Endothelial cell of umbilical vein (primary cell): ENCODE data around the gene ADCY7. TPM values are rescaled to one million over a fixed set of nuclear protein-coding genes. Genes with fewer than 3 reads are reported as not detected.
"Not testable (repeated sequence)": the region's sequence is repeated elsewhere in the genome, so short reads cannot be mapped to it uniquely, and the experiment has no call there.

Source experiments
- BruUV-seq: library from RNA; stranded (reverse); fragments of 400-500 nt; replicated peaks from 2 replicates; lab custom pipeline; 2021; lab: Mats Ljungman, UMichigan
- CTCF ChIA-PET: fragments of 300-600, 350-600 bp; sonication (Branson Sonifier 250); formaldehyde crosslinking; loops from one replicate; lab custom pipeline; 2021; ENCODE audit warnings: antibody characterized with exemption, inconsistent platforms; lab: Charles Lee
- POLR2A ChIA-PET: fragments of 300-600, 350-600 bp; sonication (Branson Sonifier 250); formaldehyde crosslinking; loops from one replicate; lab custom pipeline; 2021; ENCODE audit warnings: antibody characterized with exemption, inconsistent platforms; lab: Charles Lee
- DNase-seq: peaks from one replicate; pipeline ENCODE4 v3.0.0-alpha.2; 2011; ENCODE audit warnings: low read depth, low spot score
- FAIRE-seq: peaks from 2 replicates; lab custom pipeline; 2011; peaks lifted over from hg19 to GRCh38; lab: Jason Lieb, UNC
- H2AFZ ChIP-seq: 2 replicates; pipeline ENCODE4 v1.6.0; 2012; ENCODE audit warnings: low read depth, low read length, control low read depth, inconsistent platforms
- H3K27ac ChIP-seq: 2 replicates; pipeline ENCODE4 v1.5.1; 2011; ENCODE audit warnings: low read depth, mild to moderate bottlenecking, control low read depth, low read length, moderate library complexity; ENCODE audit not compliant: insufficient read depth
- H3K27me3 ChIP-seq, 2 experiments: 2 replicates each; pipeline versions ENCODE4 v1.6.0 to v1.6.1; 2011; ENCODE audit warnings: low read length in 2 of 2, mixed read lengths in 1 of 2; ENCODE audit not compliant: control insufficient read depth in 2 of 2, insufficient read depth in 2 of 2
- H3K36me3 ChIP-seq, 2 experiments: 2 replicates in 1 of 2; 3 replicates in 1 of 2; pipeline ENCODE4 v1.5.1; 2011; ENCODE audit warnings: low read length in 2 of 2, mild to moderate bottlenecking in 1 of 2, moderate library complexity in 1 of 2; ENCODE audit not compliant: control insufficient read depth in 2 of 2, insufficient read depth in 2 of 2; ENCODE audit errors: extremely low read depth in 1 of 2
- H3K4me1 ChIP-seq: 3 replicates; pipeline ENCODE4 v1.5.1; 2011; ENCODE audit warnings: mild to moderate bottlenecking, low read length; ENCODE audit not compliant: control insufficient read depth, insufficient read depth; ENCODE audit errors: extremely low read depth
- H3K4me2 ChIP-seq: 2 replicates; pipeline ENCODE4 v1.6.1; 2011; ENCODE audit warnings: low read length, control low read depth, mixed read lengths; ENCODE audit not compliant: insufficient read depth
- H3K4me3 ChIP-seq, 3 experiments: fragments of 200-600 bp in 1 of 3; sonication (generic), shearing (Covaris generic) in 1 of 3; replicated peaks in 1 of 3; 2 replicates each; pipeline ENCODE4 v1.5.1; 2011 to 2016; ENCODE audit warnings: control low read depth in 3 of 3, low read length in 3 of 3, mild to moderate bottlenecking in 2 of 3, inconsistent platforms in 1 of 3, low read depth in 1 of 3, moderate library complexity in 1 of 3; ENCODE audit not compliant: insufficient read depth in 1 of 3
- H3K79me2 ChIP-seq: 2 replicates; pipeline ENCODE4 v1.6.0; 2012; ENCODE audit warnings: low read length, inconsistent platforms; ENCODE audit not compliant: control insufficient read depth, insufficient read depth
- H3K9ac ChIP-seq: replicated peaks from 2 replicates; pipeline ENCODE3; 2011; ENCODE audit warnings: low read length, control low read depth; ENCODE audit not compliant: insufficient read depth; ENCODE audit errors: extremely low read depth
- H3K9me1 ChIP-seq: replicated peaks from 3 replicates; pipeline ENCODE4 v1.6.0; 2011; ENCODE audit warnings: mild to moderate bottlenecking, low read length; ENCODE audit not compliant: control insufficient read depth, insufficient read depth; ENCODE audit errors: extremely low read depth
- H3K9me3 ChIP-seq: replicated peaks from 2 replicates; pipeline ENCODE4 v1.5.1; 2012; ENCODE audit warnings: low read length, inconsistent platforms; ENCODE audit not compliant: control insufficient read depth, insufficient read depth
- H4K20me1 ChIP-seq: replicated peaks from 2 replicates; pipeline ENCODE3; 2011; ENCODE audit warnings: mild to moderate bottlenecking, low read length; ENCODE audit not compliant: control insufficient read depth, insufficient read depth; ENCODE audit errors: extremely low read depth
- CTCF ChIP-seq, 2 donors: IDR thresholded peaks; 1 replicate in 1 of 2; 2 replicates in 1 of 2; pipeline ENCODE4 v1.5.1; 2011; ENCODE audit warnings: low read length in 2 of 2, mild to moderate bottlenecking in 2 of 2, moderate library complexity in 2 of 2, control low read depth in 1 of 2, inconsistent platforms in 1 of 2, low read depth in 1 of 2; ENCODE audit not compliant: insufficient read depth in 1 of 2; ENCODE audit errors: extremely low read depth in 1 of 2
- FOS ChIP-seq: IDR thresholded peaks from 2 replicates; pipeline ENCODE4 v1.6.1; 2011; ENCODE audit warnings: mild to moderate bottlenecking, low read length, moderate library complexity, borderline replicate concordance; ENCODE audit not compliant: insufficient read depth
- GATA2 ChIP-seq: IDR thresholded peaks from 2 replicates; pipeline ENCODE4 v1.7.0; 2011; ENCODE audit warnings: low read depth, mild to moderate bottlenecking, moderate library complexity, mixed read lengths, low read length; ENCODE audit not compliant: insufficient read length, insufficient read depth
- JUN ChIP-seq: IDR thresholded peaks from 2 replicates; pipeline ENCODE4 v1.6.1; 2011; ENCODE audit warnings: borderline replicate concordance, low read depth; ENCODE audit not compliant: insufficient read length, insufficient read depth
- MYC ChIP-seq: IDR thresholded peaks from one replicate; pipeline ENCODE4 v1.6.1; 2011; ENCODE audit warnings: mild to moderate bottlenecking, low read depth, low read length
- POLR2A ChIP-seq: IDR thresholded peaks from 2 replicates; pipeline ENCODE4 v1.6.1; 2012; ENCODE audit warnings: low read depth, mild to moderate bottlenecking, control low read depth, low read length
- dilution Hi-C: fragments of 300-500 bp; cut with MboI; formaldehyde crosslinking; loops from one replicate; pipeline ENCODE4 v1.15.0; 2019; ENCODE audit warnings: low sequenced_read_pairs; ENCODE audit not compliant: extremely low pct_ligation_motif_present
- intact Hi-C: fragments of 100-400 bp; cut with micrococcal nuclease; formaldehyde crosslinking; loops from one replicate; pipeline ENCODE4 v1.10.0; 2022
- polyA plus RNA-seq, 4 experiments: library from polyadenylated mRNA; depleted of rRNA in 3 of 4; stranded (reverse) in 3 of 4; unstranded in 1 of 4; fragments of >200 nt; gene quantifications; 2 replicates each; pipeline versions ENCODE4 v1.2.1 to v1.2.3, GENCODE V29; 2011 to 2012; ENCODE audit warnings: missing spikeins in 1 of 4
- total RNA-seq: library from RNA; stranded (reverse); gene quantifications from 2 replicates; pipeline ENCODE4 v1.2.3, GENCODE V29; 2021

ADCY7 gene
- total and polyA plus RNA-seq, 2 donors (not counting 3 experiments of a cell fraction or from before 2014, with no cell fraction given): 3.5 to 9.3 TPM

GRCh38 chr16:50340578-50340977 is 74.2 kb downstream of the ADCY7 start:
- dilution Hi-C loops (no loop called here), intact Hi-C loops (no loop called here)
- Histone ChIP-seq H3K79me2 (no peaks in the 10 kb centered on the region), H2AFZ (no peak overlapping the region), H3K36me3 (peaks cover 4 to 12% of the 10 kb centered on the region in 2 experiments), H3K9ac (no peak overlapping the region), H3K4me2 (no peak overlapping the region), H4K20me1 (no peaks in the 10 kb centered on the region), H3K27me3 (no peaks in the 10 kb centered on the region), H3K9me1 (no peaks in the 10 kb centered on the region), H3K4me3 (no peak overlapping the region), H3K9me3 (no peaks in the 10 kb centered on the region), H3K4me1 (no peaks in the 10 kb centered on the region), H3K27ac (no peak overlapping the region)
- no peak for FAIRE-seq
- no TSS peak for BruUV-seq
- ChIA-PET POLR2A (no interaction called here), CTCF (interaction anchor here (1.9 to 2.3 kb wide), 2 partner anchors 14 to 466 kb away, joined by 6 to 11 read pairs; no protein-coding TSS in a partner anchor)
- no peak for TF ChIP-seq POLR2A
- TF ChIP-seq JUN: no peak
- TF ChIP-seq GATA2: no peak
- TF ChIP-seq MYC: no peak
- no peak for TF ChIP-seq CTCF (IDR thresholded peaks at IDR 0.05; ENCODE audit: extremely low read depth in 1 of 2, insufficient read depth in 1 of 2, low read depth in 1 of 2, low read length in 2 of 2)
- no peak for TF ChIP-seq FOS
- no peak for DNase-seq

GRCh38 chr16:50343566-50343965 is 77.2 kb downstream of the ADCY7 start:
- H3K4me2 ChIP-seq, POLR2A ChIA-PET, H3K9ac ChIP-seq, dilution Hi-C loops, H3K79me2 ChIP-seq, BruUV-seq, H3K9me3 ChIP-seq, intact Hi-C loops, H3K27ac ChIP-seq, H3K9me1 ChIP-seq, FAIRE-seq, H2AFZ ChIP-seq, H3K27me3 ChIP-seq, H3K4me3 ChIP-seq, DNase-seq, H3K4me1 ChIP-seq, H3K36me3 ChIP-seq, H4K20me1 ChIP-seq: not testable (repeated sequence)
- CTCF ChIA-PET: interaction anchor here (1.4 kb wide), 1 partner anchor 11 kb away, joined by 11 read pairs; no protein-coding TSS in a partner anchor

- H3K27me3 ChIP-seq, H3K4me3 ChIP-seq, BruUV-seq, H3K4me2 ChIP-seq, H3K27ac ChIP-seq, H4K20me1 ChIP-seq, H3K9me1 ChIP-seq, H3K9me3 ChIP-seq, H3K9ac ChIP-seq, dilution Hi-C loops, H3K4me1 ChIP-seq, FAIRE-seq, DNase-seq, H3K36me3 ChIP-seq, intact Hi-C loops, H2AFZ ChIP-seq, H3K79me2 ChIP-seq, POLR2A ChIA-PET: not testable (repeated sequence)
- CTCF ChIA-PET: interaction anchor here (1.6 kb wide), 1 partner anchor 9 kb away, joined by 4 read pairs; no protein-coding TSS in a partner anchor
These were observed 78.9 kb downstream of the ADCY7 start for GRCh38 chr16:50345210-50345609.
